ENCODE measurements around the gene ZKSCAN4. TPM values are rescaled to one million over a fixed set of nuclear protein-coding genes. Genes with fewer than 3 reads are reported as not detected.

ZKSCAN4 gene
- polyA plus RNA-seq, 2 of the 4 experiments (the other 2 are of a cell fraction), result 1.8 to 2.3 TPM

DNA sequence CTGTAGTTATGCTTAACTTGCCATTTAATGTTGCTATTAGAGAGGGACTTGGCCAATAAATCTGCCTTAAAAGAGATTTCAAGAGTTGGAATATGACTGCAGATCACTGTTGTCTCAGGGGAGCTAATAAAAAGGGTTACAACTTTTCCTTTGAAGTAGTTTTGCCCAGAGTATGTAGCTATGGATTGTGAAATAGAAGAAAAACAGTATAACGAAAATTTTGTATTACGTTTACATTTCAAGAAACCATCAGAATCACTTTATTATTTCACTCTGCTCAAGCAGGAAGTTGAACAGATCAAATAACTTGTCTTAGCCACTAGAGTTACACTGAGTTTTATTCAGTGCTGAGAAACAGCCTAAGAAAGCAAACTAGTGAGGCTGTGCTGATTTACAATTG lies 11.9 kb upstream of the ZKSCAN4 start:
- DNase-seq (ENCODE audit: low read depth in 1 of 2, low spot score in 1 of 2), result no peak
- TF ChIP-seq, protein P1, sequence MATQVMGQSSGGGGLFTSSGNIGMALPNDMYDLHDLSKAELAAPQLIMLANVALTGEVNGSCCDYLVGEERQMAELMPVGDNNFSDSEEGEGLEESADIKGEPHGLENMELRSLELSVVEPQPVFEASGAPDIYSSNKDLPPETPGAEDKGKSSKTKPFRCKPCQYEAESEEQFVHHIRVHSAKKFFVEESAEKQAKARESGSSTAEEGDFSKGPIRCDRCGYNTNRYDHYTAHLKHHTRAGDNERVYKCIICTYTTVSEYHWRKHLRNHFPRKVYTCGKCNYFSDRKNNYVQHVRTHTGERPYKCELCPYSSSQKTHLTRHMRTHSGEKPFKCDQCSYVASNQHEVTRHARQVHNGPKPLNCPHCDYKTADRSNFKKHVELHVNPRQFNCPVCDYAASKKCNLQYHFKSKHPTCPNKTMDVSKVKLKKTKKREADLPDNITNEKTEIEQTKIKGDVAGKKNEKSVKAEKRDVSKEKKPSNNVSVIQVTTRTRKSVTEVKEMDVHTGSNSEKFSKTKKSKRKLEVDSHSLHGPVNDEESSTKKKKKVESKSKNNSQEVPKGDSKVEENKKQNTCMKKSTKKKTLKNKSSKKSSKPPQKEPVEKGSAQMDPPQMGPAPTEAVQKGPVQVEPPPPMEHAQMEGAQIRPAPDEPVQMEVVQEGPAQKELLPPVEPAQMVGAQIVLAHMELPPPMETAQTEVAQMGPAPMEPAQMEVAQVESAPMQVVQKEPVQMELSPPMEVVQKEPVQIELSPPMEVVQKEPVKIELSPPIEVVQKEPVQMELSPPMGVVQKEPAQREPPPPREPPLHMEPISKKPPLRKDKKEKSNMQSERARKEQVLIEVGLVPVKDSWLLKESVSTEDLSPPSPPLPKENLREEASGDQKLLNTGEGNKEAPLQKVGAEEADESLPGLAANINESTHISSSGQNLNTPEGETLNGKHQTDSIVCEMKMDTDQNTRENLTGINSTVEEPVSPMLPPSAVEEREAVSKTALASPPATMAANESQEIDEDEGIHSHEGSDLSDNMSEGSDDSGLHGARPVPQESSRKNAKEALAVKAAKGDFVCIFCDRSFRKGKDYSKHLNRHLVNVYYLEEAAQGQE (IDR thresholded peaks at IDR 0.05), result no peak
- TF ChIP-seq TFCP2L1 (CRISPR knock-in tag; IDR thresholded peaks at IDR 0.05) (no peak), ZFP36 (IDR thresholded peaks at IDR 0.05; ENCODE audit: borderline replicate concordance, partially characterized antibody) (no peak), BHLHE40 (IDR thresholded peaks at IDR 0.05; ENCODE audit: low read depth, low read length) (no peak), RAD21 (conservative IDR thresholded peaks at IDR 0.05 in 1 of 2, IDR thresholded peaks at IDR 0.05 in 1 of 2) (no peak), RCOR1 (IDR thresholded peaks at IDR 0.05; ENCODE audit: low read depth, low read length) (no peak), EHF (CRISPR knock-in tag; IDR thresholded peaks at IDR 0.05) (no peak), JUNB (IDR thresholded peaks at IDR 0.05) (no peak), JUN (IDR thresholded peaks at IDR 0.05) (no peak), RNF2 (IDR thresholded peaks at IDR 0.05; ENCODE audit: borderline replicate concordance, low read depth) (no peak), ZNF302 (CRISPR knock-in tag; IDR thresholded peaks at IDR 0.05) (no peak)
- TF ChIP-seq, protein P2, sequence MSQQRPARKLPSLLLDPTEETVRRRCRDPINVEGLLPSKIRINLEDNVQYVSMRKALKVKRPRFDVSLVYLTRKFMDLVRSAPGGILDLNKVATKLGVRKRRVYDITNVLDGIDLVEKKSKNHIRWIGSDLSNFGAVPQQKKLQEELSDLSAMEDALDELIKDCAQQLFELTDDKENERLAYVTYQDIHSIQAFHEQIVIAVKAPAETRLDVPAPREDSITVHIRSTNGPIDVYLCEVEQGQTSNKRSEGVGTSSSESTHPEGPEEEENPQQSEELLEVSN (IDR thresholded peaks at IDR 0.05; ENCODE audit: borderline replicate concordance, low read depth), result no peak
- TF ChIP-seq, protein P3, sequence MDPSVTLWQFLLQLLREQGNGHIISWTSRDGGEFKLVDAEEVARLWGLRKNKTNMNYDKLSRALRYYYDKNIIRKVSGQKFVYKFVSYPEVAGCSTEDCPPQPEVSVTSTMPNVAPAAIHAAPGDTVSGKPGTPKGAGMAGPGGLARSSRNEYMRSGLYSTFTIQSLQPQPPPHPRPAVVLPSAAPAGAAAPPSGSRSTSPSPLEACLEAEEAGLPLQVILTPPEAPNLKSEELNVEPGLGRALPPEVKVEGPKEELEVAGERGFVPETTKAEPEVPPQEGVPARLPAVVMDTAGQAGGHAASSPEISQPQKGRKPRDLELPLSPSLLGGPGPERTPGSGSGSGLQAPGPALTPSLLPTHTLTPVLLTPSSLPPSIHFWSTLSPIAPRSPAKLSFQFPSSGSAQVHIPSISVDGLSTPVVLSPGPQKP (IDR thresholded peaks at IDR 0.05; ENCODE audit: low read depth, low read length), result no peak
- TF ChIP-seq, protein P4, sequence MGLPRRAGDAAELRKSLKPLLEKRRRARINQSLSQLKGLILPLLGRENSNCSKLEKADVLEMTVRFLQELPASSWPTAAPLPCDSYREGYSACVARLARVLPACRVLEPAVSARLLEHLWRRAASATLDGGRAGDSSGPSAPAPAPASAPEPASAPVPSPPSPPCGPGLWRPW (IDR thresholded peaks at IDR 0.05), result no peak
- TF ChIP-seq, protein P5, sequence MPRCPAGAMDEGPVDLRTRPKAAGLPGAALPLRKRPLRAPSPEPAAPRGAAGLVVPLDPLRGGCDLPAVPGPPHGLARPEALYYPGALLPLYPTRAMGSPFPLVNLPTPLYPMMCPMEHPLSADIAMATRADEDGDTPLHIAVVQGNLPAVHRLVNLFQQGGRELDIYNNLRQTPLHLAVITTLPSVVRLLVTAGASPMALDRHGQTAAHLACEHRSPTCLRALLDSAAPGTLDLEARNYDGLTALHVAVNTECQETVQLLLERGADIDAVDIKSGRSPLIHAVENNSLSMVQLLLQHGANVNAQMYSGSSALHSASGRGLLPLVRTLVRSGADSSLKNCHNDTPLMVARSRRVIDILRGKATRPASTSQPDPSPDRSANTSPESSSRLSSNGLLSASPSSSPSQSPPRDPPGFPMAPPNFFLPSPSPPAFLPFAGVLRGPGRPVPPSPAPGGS (IDR thresholded peaks at IDR 0.05), result no peak
- WGBS (ENCODE audit: missing lambda C conversion rate), result 41% methylated on average over 2 of the region's 2 CpGs
- H3K9me3 ChIP-seq, result no peaks in the 10 kb centered on the region
- FAIRE-seq, result no peak
- no peak overlapping the region for H3K4me3 ChIP-seq
- H3K4me2 ChIP-seq, result no peak overlapping the region
- peaks cover 16% of the 10 kb centered on the region for H3K4me1 ChIP-seq
- no peak overlapping the region for H3K27ac ChIP-seq
- ATAC-seq, result no peak
- CTCF ChIA-PET, result interaction anchor here (0.7 to 0.8 kb wide), 2 partner anchors 38 to 91 kb away, joined by 3 read pairs; no protein-coding TSS in a partner anchor
- POLR2A ChIA-PET, result no interaction called here

DNA sequence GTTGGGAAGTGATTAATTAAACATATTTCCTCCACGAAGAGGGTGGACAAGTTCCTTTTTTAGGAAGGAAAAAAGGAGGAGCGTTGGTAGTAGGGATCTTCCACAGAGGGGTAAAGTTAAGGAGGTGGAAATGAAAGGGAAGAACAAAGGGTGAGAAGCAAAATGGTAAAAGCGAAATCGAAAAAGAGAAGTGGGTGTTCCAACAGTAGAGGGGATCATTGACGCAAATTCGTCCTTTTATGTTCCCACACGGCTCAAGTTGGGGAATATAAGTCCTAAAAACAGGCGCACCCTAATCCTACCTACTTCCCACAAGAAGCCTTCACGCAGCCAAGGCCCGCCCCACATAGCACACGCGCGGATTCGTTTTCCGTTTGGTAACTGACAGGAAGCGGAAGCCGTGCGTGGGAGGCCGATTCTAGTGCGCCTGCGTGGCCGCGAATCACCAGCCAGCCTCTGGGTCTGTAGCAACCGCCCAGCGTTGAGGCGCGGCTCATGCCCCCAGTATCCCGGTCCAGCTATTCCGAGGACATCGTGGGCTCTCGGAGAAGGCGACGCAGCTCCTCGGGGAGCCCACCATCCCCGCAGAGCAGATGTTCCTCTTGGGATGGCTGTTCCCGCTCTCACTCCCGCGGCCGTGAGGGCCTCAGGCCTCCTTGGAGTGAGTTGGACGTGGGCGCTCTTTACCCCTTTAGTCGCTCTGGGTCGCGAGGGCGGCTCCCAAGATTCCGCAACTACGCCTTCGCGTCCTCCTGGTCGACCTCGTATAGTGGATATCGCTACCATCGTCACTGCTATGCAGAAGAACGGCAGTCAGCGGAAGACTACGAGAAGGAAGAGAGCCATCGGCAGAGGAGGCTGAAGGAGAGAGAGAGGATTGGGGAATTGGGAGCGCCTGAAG lies 7.1 kb upstream of the ZKSCAN4 start, which contains the start of gene NKAPL:
TSS of gene NKAPL (plus strand) at position 421 of the 901 bp plus-strand sequence. CDS start at position 496, 75 bp downstream.
- ATAC-seq, result no peak

More for the DNA sequence above, 7.1 kb upstream of the ZKSCAN4 start, which contains the start of gene NKAPL:
- WGBS (ENCODE audit: missing lambda C conversion rate), result 87% methylated on average over 50 of the region's 58 CpGs
- TF ChIP-seq, protein P3 (IDR thresholded peaks at IDR 0.05; ENCODE audit: low read depth, low read length), result no peak
- Histone ChIP-seq H3K4me2 (no peak within 1 kb of the TSS), H3K9me3 (no peaks in the 10 kb centered on the region), H3K4me3 (no peak within 1 kb of the TSS), H3K4me1 (no peaks in the 10 kb centered on the region), H3K27ac (no peak within 1 kb of the TSS)
- DNase-seq (ENCODE audit: low read depth in 1 of 2, low spot score in 1 of 2) (no peak), FAIRE-seq (no peak)
- ChIA-PET CTCF (no interaction called here), POLR2A (interaction anchor here (1.0 kb wide), 1 partner anchor 8 kb away, joined by 3 read pairs; no protein-coding TSS in a partner anchor)
